ENCODE measurements around the gene PTPRN2.

The PTPRN2 gene

GRCh38 chr7:158143196-158144120 is 444.2 kb downstream of the PTPRN2 start:
- DNase-seq = no peak

- no peak for DNase-seq
Measured at GRCh38 chr7:158142657-158143056, 445.0 kb downstream of the PTPRN2 start.

GRCh38 chr7:158141806-158142518 is 445.7 kb downstream of the PTPRN2 start:
- DNase-seq = no peak

DNA sequence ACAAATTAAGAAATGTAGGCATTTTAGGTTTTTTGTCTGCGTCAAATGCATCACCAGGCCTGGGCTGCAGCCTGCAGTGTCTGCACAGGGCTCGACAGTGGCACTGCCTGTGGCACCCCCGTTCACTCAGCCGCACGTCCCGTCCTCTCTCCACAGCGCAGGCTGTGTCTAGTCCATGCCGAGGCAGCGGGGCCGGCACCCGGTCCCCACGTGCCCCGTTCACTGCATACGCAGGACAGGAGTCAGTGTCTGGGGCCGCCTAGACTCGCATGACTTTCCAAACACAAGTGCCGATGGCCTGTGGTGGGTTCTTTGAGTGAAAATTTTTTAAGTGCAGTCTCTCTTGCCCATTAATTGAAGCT is 446.4 kb downstream of the PTPRN2 start:
- DNase-seq = no peak

DNA sequence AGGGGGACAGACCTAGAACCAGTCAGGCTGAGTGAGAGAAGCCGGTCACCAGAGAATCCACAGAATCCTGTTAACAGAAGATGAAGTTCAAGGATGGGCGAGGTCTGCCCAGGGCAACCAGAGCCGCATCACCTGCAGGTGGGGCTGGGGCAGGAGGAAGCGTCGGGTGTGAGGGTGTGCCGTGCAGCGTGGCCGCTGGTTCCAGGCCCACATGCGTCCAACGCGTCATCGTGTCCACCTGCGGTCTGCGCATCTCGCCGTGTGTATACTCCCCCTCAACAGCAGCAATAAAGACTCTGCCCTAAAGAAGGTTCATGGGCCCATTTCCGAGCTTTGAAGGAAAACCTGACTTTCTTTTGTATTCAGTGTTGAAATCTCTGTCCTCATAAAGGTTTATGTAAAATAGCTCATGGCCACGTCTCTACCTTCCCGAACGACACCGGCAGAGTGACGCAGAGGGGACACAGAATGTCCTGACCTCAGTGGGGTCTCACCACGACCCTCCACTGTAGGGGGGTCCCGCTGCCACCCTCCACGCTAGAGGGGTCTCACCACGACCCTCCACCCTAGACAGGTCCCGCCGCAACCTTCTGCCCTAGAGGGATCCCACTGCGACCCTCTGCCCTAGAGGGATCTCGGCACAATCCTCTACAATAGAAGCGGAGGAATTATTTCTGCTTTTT is 446.9 kb downstream of the PTPRN2 start:
- DNase-seq = no peak

DNA sequence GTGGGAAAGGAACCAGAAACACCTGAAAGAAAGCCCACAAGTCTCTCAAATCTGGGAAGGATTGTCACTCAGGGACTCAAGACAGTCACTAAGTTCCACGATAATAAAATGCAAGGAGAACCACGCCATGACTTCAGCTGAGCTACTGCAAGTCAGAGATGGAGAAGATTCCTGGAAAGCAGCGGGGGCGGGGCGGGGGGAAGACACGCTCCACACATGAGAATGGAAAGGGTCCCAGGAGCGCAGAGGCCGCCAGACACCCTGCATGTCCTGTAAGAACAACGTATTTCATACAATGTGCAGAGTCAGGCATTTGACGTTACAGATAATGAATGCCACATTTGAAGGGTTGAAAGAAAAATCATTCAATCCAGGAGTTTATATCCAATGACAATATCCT is 448.1 kb downstream of the PTPRN2 start:
- DNase-seq = no peak

- no peak for DNase-seq
Measured at GRCh38 chr7:158138329-158138597, 449.4 kb downstream of the PTPRN2 start.

DNA sequence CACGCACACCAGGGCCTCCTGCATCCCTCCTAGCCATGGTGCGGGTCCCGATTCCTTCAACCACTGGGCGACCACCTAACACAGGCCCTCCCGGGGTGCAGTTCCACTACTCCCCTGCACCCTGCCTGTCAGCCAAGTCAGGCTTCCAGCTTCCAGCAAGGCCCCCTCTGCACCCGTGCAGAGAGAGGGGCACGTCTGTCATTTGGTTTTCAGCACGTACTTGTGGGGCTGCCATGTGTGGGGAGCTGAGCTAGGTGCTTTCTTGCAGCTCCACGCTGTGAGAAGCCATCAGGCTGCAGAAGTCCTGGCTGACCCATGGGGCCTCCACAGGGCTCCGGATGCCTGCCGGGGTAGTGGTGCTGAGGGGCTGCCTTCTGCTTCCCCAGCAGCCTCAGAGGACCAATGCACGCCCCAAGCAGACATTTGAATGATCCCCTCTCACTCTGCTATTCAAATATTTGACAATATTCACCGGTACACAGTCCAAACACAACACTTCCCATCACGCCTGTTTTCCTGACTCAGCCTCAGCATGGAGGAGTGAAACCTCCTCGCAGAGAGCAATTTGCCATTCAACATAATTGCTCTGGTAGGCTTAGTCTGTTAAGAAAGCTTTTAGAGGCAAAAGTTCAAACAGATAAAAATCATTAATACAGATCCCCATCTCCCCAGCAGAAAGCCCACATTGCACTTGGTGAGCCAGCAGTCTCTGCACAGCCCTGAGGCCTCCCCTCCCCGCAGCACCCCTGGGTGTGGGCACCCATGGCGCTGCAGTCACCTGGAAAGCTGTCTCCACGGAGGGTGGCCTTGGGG is 449.9 kb downstream of the PTPRN2 start:
- no peak for DNase-seq

GRCh38 chr7:158135931-158136330 is 451.7 kb downstream of the PTPRN2 start:
- no peak for DNase-seq

- no peak for DNase-seq
Measured at GRCh38 chr7:158134824-158135223, 452.8 kb downstream of the PTPRN2 start.

DNA sequence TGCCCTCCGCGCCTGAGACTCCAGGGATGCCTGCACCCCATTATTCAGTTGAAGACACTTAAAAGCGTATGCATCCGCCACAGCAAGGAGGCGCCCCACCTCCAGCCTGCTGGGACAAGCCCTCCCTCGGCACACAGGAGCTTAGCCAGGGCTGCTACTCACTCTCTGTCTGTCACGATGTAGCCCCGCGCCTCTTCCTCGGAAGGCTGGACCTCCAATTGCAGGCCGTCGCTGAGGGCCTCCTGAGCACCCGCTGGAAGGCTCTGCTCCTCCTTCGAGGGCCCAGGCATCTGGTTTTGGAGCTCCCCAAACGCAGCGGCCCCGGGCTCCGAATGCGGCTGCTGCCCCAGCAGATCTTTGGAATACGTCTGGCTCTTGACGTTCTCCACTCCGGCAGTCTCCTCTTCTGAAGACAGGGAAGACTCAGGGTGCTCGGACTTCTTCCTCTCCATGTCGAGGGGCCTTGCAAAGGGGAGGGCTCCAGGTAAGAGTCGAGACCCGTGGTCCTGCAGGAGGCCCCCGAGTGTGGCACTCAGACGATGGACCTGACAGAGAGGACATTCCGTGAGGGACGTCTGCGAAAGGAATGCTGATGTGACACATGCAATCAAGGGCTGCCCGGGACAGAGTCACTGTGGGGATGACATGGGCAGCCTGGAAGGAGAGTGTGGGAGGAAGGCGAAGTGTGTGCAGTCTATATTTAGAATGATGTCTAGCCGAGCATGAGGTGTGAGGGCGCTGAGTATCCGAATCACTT is 453.9 kb downstream of the PTPRN2 start:
- DNase-seq = no peak

- no peak for DNase-seq
Measured at GRCh38 chr7:158133057-158133456, 454.6 kb downstream of the PTPRN2 start.

DNA sequence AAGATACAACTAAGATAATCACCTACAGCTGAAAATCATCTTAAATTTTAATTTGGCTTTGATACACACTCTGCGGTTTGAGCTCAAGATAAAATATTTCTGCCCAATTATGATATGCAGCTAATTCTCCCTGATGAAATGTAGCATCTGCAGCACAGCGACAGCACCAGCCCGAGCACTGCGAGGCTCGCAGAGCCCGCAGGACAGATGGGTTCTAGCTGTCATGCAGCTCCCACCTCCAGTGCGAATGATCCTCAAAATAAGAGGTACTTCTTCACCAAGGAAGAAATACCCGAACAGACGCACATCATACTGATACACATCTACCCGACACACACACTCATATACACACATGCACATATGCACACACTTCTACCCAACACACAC is 457.6 kb downstream of the PTPRN2 start:
- no peak for DNase-seq

GRCh38 chr7:158129037-158130022 is 458.3 kb downstream of the PTPRN2 start:
- DNase-seq = no peak

DNA sequence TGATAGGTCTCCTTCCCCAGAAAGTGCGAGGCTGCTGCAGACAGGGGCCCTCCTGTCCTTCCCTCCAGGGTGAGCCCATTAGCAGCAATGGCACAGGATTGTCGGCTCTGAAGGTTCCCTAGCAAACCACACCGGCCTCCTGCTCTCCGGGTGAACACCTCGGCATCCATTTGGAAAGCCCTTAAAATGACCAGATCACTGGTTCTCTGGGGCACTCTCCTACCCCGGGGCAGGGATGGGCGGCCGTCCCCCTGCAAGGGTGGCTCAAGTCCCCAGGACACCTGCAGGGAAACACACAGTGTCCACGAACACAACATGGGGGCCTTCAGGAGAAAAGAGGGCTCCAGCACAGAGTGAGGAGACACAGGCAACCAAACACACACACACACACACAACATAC is 459.1 kb downstream of the PTPRN2 start:
- no peak for DNase-seq

DNA sequence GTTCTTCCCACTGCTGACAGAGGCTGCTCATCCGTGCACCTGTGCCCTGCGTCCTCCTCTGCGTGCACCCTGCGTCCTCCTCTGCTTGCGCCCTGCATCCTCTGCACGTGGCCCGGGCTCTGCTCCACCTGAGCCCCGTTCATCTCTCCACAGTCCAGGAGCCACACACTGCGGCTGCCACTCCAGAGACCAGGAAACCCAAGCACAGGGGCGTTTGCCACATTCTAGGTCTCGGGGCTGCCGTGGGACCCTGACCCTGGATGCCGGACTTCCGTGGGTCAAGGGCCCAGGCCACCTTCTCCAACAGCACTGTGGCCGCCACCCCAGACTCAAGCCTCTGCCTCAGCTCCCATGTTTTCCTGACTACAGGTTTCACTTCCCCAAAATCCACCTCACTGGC is 460.4 kb downstream of the PTPRN2 start:
- DNase-seq = no peak

DNA sequence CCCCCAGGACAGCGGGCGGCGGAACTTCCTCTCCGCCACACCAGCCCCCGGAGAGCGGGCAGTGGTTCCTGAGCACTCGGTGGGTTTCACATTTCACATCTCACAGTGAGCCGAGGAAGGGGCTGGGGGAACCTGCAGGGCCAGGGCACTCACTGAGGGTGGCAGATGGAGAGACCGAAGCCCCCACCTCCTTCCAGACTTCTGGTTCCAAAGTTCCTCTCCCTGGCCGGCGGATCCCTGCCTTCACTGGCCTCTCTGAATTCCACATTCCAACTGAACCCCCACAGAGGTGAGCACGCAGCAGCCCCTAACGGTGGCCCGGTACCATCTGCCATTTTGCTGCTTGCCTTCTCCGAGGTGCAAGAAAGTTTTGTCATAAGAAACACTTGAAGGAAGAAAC is 461.0 kb downstream of the PTPRN2 start:
- DNase-seq = no peak

DNA sequence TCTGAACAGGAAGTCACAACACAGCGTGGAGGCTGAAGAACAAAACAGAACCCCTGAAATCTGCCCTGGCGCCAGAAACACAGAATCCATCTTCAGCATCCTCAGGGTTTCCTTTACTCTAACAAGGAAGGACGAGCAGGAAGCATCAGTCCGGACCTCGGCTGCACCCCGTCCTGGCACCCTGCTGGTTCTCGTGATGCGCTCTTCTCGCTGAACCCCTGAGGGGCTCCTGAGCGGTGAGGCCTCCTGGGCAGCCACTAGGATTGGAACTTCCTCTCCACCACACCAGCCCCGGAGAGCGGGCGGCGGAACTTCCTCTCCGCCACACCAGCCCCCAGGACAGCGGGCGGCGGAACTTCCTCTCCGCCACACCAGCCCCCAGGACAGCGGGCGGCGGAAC is 461.9 kb downstream of the PTPRN2 start:
- DNase-seq = no peak

DNA sequence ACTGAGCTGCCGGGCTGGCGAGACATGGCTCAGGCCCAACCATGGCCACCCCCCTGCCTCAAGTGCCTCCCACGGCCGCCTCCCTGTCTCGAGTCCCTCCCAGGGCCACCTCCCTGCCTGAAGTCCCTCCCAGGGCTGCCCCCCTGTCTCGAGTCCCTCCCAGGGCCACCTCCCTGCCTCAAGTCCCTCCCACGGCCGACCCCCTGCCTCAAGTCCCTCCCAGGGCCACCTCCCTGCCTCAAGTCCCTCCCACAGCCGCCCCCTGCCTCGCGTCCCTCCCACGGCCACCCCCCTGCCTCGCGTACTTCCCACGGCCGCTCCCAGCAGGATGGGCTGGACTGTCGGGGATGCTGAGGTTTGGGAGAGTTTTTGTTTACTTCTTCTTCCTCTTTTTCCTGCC is 462.5 kb downstream of the PTPRN2 start:
- no peak for DNase-seq

- no peak for DNase-seq
Measured at GRCh38 chr7:158124671-158125079, 462.9 kb downstream of the PTPRN2 start.

GRCh38 chr7:158123753-158124152 is 463.9 kb downstream of the PTPRN2 start:
- DNase-seq = no peak
